DOHH2 (cell line): ENCODE results near the gene ZNF483.
"Not testable (repeated sequence)": the region's sequence is repeated elsewhere in the genome, so short reads cannot be mapped to it uniquely, and the experiment has no call there.

Experiments used
- H3F3A ChIP-seq: fragments of 200-600 bp; sonication (generic), shearing (Covaris generic); 2 replicates; pipeline ENCODE4 v1.6.0; 2016; ENCODE audit warnings: antibody characterized with exemption, mild to moderate bottlenecking; ENCODE audit not compliant: control insufficient read depth, insufficient read depth
- H3K27ac ChIP-seq: fragments of 200-600 bp; sonication (generic); 2 replicates; pipeline ENCODE4 v1.5.1; 2014; ENCODE audit warnings: low read depth, mild to moderate bottlenecking, low read length, moderate library complexity
- H3K27me3 ChIP-seq: fragments of 200-600 bp; sonication (generic); 2 replicates; pipeline ENCODE4 v1.6.1; 2014; ENCODE audit warnings: mild to moderate bottlenecking, low read length, mixed read lengths; ENCODE audit not compliant: control insufficient read depth
- H3K36me3 ChIP-seq: fragments of 200-600 bp; sonication (generic); 2 replicates; pipeline ENCODE4 v1.6.1; 2014; ENCODE audit warnings: mild to moderate bottlenecking, low read length, moderate library complexity, mixed read lengths; ENCODE audit not compliant: control insufficient read depth
- H3K4me1 ChIP-seq: fragments of 200-600 bp; sonication (generic); 2 replicates; pipeline ENCODE4 v1.6.1; 2014; ENCODE audit warnings: mild to moderate bottlenecking, low read length, mixed read lengths; ENCODE audit not compliant: control insufficient read depth
- H3K4me2 ChIP-seq: fragments of 200-600 bp; sonication (generic); 2 replicates; pipeline ENCODE4 v1.6.0; 2014; ENCODE audit warnings: mild to moderate bottlenecking, low read length, moderate library complexity
- H3K4me3 ChIP-seq: fragments of 200-600 bp; sonication (generic); 2 replicates; pipeline ENCODE4 v1.5.1; 2014; ENCODE audit warnings: mild to moderate bottlenecking, low read length, mixed read lengths
- H3K79me2 ChIP-seq: fragments of 200-600 bp; sonication (generic); 2 replicates; pipeline ENCODE4 v1.6.1; 2014; ENCODE audit warnings: mild to moderate bottlenecking, low read length, mixed read lengths; ENCODE audit not compliant: control insufficient read depth
- H3K9me2 ChIP-seq: fragments of 200-600 bp; sonication (generic); replicated peaks from 2 replicates; pipeline ENCODE4 v1.6.1; 2014; ENCODE audit warnings: mild to moderate bottlenecking, low read length, mixed read lengths; ENCODE audit not compliant: control insufficient read depth
- H3K9me3 ChIP-seq: fragments of 200-600 bp; sonication (generic); 2 replicates; pipeline ENCODE4 v1.6.1; 2014; ENCODE audit warnings: antibody characterized with exemption, low read length, mixed read lengths; ENCODE audit not compliant: control insufficient read depth, insufficient read depth
- H4K20me1 ChIP-seq: fragments of 200-600 bp; sonication (generic); 2 replicates; pipeline ENCODE4 v1.6.0; 2014; ENCODE audit warnings: low read depth, mild to moderate bottlenecking, antibody characterized with exemption, low read length, moderate library complexity; ENCODE audit not compliant: control insufficient read depth, insufficient read depth
- CTCF ChIP-seq: fragments of 200-600 bp; sonication (generic); IDR thresholded peaks from one replicate; pipeline ENCODE4 v1.5.1; 2014; ENCODE audit warnings: antibody characterized with exemption, mild to moderate bottlenecking, low read depth, low read length; ENCODE audit not compliant: poor library complexity, severe bottlenecking
- EZH2phosphoT487 ChIP-seq: fragments of 200-600 bp; sonication (generic); IDR thresholded peaks from 2 replicates; pipeline ENCODE4 v1.6.1; 2017; ENCODE audit warnings: borderline replicate concordance, mild to moderate bottlenecking, antibody characterized with exemption, low read length, moderate library complexity, mixed read lengths

ZNF483 gene

GRCh38 chr9:111501648-111502047, 23.3 kb upstream of the ZNF483 start:
- Histone ChIP-seq H3K9me2 (no peaks in the 10 kb centered on the region), H4K20me1 (no peaks in the 10 kb centered on the region), H3K4me3 (no peak overlapping the region), H3K36me3 (no peaks in the 10 kb centered on the region), H3F3A (no peaks in the 10 kb centered on the region), H3K27me3 (no peaks in the 10 kb centered on the region), H3K79me2 (no peaks in the 10 kb centered on the region), H3K4me1 (peaks cover 6% of the 10 kb centered on the region; the same call in 1 of the 2 replicates), H3K27ac (no peak overlapping the region), H3K4me2 (no peak overlapping the region), H3K9me3 (no peaks in the 10 kb centered on the region)
- no peak for TF ChIP-seq EZH2phosphoT487
- no peak for TF ChIP-seq CTCF

DNA sequence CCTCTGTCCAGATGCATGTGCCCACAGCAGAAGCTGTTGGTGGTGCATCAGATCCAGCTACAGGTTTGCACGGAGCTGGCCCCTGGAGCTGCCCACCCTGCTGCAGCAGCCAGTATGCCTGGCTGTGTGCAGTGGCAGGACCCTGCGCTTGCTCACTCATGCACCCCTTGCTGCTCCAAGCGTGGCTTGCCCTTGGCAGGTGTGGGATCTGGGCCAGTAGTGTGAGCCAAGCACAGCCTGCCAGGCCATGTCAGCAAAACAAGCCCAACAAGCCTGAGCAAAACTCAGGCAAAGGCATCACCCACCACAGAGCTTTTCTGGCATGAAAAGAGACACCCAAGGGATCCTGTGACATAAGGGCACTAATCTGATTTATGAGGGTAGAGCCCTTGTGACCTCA, 22.5 kb upstream of the ZNF483 start:
- Histone ChIP-seq H3K4me3 (no peak overlapping the region), H3K27ac (no peak overlapping the region), H3K4me1 (peaks cover 6% of the 10 kb centered on the region; the same call in 1 of the 2 replicates), H3K9me2 (no peaks in the 10 kb centered on the region), H3K36me3 (no peaks in the 10 kb centered on the region), H3K27me3 (no peaks in the 10 kb centered on the region), H3K9me3 (no peaks in the 10 kb centered on the region), H3F3A (no peaks in the 10 kb centered on the region), H3K4me2 (no peak overlapping the region), H4K20me1 (no peaks in the 10 kb centered on the region), H3K79me2 (no peaks in the 10 kb centered on the region)
- TF ChIP-seq EZH2phosphoT487 = no peak
- TF ChIP-seq CTCF = no peak

- H3F3A ChIP-seq, H3K36me3 ChIP-seq, H3K4me2 ChIP-seq, H3K27ac ChIP-seq, H3K79me2 ChIP-seq, H3K9me3 ChIP-seq, H3K27me3 ChIP-seq, H4K20me1 ChIP-seq, H3K9me2 ChIP-seq, H3K4me3 ChIP-seq: not testable (repeated sequence)
- H3K4me1 ChIP-seq = peaks cover 15% of the 10 kb centered on the region
These were observed 13.4 kb upstream of the ZNF483 start for GRCh38 chr9:111511581-111511980.

DNA sequence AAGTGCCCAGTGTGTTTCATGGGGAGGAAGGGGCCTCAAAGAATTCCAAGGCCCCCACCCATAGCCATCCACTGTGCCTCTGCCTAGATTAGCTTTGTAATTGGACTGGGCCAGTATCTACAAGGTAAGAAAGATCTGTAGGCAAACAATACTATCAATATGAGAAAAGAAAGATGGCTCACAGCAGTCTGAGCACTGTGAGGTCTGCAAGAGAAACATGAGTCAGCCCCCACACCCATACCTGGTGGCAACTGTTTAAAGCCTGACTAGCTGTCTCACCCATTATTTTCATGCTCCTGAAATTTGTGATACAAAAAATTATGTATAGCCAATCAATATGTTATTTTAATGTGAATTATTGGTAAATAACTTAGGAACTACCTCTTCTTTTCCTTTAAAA, 10.0 kb upstream of the ZNF483 start:
- no peaks in the 10 kb centered on the region for H3F3A ChIP-seq
- no peak overlapping the region for H3K27ac ChIP-seq
- no peaks in the 10 kb centered on the region for H3K27me3 ChIP-seq
- peaks cover 6% of the 10 kb centered on the region for H3K4me1 ChIP-seq
- H3K9me3 ChIP-seq = no peaks in the 10 kb centered on the region
- no peaks in the 10 kb centered on the region for H4K20me1 ChIP-seq
- H3K9me2 ChIP-seq = no peaks in the 10 kb centered on the region
- H3K36me3 ChIP-seq = no peaks in the 10 kb centered on the region
- H3K79me2 ChIP-seq = no peaks in the 10 kb centered on the region
- no peak for TF ChIP-seq EZH2phosphoT487
- TF ChIP-seq CTCF = no peak
- no peak overlapping the region for H3K4me2 ChIP-seq
- H3K4me3 ChIP-seq = no peak overlapping the region
